GM19193 (cell line): ENCODE data around the gene ACSS1.

ENCODE experiments used
- POLR2A ChIP-seq: IDR thresholded peaks from 4 replicates; pipeline ENCODE4 v1.6.1; 2011; ENCODE audit not compliant: insufficient read depth, insufficient read length; ENCODE audit errors: extremely low read depth

ACSS1 gene

DNA sequence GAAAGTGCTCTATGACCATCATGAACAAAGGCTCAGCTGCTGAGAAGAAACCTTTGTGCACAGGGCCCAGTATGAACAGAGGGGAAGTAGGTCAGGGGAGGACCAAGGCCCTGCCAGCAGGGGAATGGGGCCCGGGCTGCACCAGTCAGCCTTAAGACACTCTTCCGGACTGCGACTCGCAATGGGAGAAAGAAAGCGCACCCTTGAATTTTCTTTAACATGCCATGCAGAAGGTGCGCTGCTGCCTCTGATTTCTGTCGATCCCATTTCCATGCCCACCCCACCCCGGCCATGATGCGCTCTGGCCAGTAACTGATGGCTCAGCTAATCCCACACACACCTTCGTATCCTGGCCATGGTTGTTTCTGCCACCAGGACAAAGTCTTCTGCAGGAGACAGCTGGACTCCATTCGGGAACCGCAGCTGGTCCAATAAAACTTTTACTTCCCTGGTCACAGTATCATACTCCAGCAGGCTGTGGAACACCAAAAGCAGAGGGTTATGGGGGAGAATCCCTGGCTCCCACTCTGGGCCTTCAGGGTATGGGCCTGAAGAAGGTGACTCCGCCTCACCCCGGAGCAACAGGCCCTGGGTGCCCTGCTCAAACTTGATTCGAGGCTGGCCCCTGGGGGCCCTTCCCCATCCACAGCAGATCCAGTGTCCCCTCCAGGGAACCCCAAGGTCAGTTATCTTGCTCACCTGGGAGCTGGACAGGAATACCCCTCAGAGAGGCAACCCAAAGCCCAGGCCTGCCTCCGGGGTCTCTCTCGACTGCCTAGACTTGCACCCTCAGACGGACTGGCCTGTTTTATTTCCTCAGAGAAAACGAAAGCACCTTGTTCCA lies 88.5 kb downstream of the ACSS1 start:
- TF ChIP-seq POLR2A, result no peak

DNA sequence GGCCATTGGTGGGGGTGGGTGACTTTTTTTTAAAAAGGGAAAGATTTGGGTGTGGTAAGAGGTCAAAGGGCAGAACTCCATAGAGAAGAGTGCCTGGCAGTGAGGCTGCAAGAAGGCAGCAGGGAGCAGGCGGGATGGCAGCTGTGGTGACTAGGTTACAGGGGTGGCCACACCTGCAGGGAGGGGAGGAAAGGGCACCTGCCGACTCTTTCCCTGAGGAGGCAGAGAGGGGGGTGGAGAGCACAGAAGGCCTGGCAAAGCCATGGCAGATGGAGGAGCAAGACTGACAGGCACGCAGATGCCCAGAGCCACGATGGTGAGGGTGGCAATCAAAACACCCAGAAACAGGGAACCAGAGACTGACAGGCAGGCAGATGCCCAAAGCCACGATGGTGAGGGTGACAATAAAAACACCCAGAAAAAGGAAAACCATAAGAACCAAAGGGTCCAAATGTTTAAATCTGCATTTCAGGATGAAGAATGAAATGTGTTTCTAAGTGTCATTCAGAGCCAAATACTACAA lies 89.6 kb downstream of the ACSS1 start:
- no peak for TF ChIP-seq POLR2A

DNA sequence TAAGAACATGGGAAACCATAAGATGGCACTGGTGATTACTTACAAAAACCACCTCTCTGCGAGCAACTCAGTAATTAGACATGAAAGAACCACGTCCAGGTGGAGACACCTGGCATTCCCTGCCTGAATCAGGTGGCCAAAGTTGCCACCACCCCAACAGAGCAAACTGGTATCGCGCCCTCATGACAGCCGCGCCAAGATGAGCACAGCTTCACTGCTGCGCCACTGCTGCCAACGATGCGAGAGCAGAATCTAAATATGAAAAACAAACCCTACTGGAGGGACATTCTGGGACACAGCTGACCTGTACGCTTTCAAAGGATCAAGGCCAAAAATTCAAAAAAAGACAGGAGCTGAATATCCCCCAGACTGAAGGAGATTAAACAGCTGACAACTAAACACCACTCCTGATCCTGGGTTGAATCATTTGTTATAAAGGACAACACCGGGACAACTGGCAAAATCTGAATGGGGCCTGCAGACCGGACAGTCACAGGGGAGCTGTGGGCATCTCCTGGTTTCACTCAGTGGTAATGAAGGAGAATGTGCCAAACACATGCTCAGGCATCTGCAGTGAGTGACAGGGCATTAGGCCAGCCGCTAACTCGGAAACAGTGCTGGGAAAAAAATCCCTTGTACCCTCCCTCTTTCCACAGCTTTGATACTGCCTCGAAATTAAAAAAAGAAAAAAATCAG lies 91.5 kb downstream of the ACSS1 start:
- no peak for TF ChIP-seq POLR2A

DNA sequence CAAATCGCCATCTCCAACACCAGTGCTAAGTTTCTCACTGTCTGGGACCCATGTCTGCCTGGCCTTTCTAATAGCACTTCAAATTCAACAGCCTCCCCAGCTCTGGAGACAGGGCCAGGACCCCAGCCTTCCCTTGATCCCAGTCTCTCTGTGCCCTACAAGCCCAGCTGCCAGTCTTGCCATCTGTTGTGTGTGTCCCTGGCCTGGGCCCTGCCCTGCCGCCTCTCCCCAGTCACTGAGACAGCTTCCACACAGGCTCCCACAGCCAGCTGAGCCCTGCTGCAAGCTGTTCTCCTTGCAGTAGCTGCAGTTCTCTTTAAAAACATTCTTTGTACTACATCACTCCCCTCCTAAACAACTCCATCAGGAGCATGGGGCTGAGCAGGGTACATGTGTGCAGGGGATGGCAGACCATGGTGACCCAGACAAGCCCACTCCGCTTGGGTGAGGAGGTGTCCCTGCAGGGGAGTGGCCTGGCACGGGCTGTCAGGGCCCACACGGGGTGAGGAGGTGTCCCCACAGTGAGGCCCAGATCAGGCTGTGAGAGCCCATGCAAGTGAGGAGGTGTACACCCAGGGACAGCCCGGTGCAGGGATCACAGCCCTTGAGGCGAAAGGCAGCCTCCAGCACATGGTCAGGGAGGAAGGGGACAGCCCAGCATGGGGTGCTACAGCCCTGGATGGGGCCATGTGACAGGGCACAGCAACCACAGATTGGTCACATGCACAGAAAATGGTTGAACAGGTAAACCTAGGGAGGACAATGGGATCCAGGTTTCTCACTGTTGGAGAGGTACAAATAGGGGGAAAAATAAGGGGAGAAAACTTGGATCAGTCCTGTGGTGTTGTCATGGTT lies 92.6 kb downstream of the ACSS1 start:
- no peak for TF ChIP-seq POLR2A

DNA sequence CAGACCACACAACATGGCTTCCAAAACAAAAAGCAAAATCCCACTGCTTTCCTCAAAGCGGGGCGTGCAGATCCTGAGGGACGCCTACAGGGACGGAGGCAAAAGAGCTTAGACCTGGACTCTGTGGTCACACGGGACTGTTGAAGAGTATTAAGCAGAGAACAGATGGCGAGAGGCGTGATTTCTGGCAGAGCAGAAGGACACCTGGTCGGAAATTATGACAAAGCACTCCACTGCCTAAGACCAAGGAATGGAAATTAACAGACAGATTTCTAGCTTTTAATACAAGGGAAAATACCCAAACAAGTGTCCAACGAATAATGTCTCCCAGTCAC lies 93.5 kb downstream of the ACSS1 start:
- TF ChIP-seq POLR2A, result no peak

DNA sequence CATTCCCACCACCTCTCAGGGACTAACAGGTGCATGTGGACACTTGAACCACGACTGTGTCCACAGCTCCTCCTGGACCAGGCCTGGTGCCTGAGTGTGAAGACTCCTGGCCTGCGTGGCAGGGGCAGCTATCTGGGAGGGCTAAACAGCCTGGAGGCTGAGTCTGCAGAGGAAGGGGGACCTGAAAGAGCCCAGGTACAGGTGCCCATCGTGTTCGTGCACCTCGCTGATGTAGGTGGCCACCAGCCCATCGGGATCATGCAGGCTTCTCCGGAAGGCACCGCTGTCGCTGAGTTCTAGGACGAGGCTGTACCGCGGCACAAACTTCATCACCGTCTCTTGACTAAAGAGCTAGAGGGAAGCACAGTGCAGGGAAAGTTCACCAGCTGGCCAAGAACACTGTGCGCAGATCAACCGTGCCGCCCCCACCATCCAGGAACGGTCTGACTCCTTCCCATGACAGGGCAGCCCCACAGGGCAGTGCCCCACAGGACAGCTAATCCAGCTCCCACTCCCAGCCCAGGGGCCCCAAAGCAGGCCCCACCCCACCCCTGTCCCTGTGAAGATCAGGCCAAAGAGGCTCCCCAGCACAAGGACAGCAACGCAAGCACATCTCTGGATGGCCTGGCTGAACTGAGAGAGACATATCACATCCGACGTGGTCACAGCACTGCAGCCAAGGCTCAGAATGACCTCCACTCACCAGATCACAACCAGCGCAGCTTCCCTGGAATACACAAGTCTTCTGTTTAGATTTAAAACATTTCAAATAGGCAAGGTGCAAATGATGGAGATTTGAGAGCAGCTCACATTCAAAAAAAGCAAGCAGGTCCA lies 94.0 kb downstream of the ACSS1 start:
- no peak for TF ChIP-seq POLR2A

DNA sequence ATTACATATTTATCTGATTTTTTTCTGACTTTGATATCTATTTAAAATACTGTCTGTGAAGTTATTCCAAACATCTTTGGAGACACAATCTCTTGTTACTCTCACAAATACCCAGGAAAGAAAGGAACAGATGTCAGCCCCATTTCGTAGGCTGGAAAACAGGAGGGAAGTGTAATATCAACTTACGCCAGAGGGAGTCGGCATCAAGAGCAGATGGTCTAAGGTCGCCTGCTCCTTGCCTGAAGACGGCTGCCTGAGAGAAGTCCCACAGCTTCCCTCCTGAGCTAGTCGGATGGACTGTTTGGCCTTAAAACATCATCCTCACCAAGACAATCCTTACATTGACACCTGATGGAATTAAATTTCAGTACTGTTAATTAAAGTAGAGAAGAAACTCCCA lies 95.4 kb downstream of the ACSS1 start:
- no peak for TF ChIP-seq POLR2A

DNA sequence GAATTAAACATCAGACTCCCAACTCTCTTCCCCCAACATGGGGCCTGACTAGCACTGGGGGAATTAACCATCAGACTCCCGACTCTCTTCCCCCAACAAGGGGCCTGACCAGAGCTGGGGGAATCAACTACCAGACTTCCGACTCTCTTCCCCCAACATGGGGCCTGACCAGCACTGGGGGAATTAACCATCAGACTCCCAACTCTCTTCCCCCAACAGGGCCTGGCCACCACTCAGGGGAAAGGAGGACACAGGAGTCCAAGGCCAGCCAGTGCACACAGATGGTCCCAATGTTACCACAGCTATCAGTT lies 95.8 kb downstream of the ACSS1 start:
- TF ChIP-seq POLR2A, result no peak

DNA sequence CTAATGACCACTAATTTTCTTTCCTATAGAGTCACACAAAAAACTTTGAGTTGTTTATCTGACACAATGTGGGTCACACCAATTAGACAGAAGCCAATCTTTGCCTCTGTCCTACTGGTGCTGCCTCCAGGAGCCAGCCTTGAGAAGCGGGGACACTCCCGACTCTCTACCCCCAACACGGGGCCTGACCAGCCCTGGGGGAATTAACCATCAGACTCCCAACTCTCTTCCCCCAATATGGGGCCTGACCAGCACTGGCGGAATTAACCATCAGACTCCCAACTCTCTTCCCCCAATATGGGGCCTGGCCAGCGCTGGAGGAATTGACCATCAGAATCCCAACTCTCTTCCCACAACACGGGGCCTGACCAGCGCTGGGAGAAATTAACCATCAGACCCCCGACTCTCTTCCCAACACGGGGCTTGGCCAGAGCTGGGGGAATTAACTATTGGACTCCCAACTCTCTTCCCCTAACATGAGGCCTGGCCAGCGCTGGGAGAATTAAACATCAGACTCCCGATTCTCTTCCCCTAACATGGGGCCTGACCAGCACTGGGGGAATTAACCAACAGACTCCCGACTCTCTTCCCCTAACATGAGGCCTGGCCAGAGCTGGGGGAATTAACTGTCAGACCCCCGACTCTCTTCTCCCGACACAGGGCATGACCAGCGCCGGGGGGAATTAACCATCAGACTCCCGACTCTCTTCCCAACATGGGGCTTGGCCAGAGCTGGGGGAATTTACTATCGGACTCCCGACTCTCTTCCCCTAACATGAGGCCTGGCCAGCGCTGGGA lies 96.4 kb downstream of the ACSS1 start:
- TF ChIP-seq POLR2A, result no peak

DNA sequence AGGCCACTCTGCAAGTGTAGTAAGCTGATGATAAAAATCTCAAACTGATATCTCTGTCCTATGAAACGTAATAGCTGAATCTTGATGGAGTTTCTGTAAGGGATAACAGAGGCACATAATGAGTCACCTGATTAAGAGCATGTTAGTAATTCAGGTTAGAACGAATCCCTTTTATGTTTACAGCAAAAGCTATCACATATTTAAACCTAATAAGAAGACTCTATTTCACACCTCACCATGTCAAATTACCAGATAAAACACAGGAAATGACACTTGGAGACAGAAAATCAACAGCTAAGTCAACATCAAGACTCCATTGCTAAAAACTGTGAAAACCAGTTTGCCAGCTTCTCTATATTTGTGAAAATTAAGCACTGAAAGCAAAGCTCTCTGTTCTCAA lies 97.1 kb downstream of the ACSS1 start:
- TF ChIP-seq POLR2A, result no peak

DNA sequence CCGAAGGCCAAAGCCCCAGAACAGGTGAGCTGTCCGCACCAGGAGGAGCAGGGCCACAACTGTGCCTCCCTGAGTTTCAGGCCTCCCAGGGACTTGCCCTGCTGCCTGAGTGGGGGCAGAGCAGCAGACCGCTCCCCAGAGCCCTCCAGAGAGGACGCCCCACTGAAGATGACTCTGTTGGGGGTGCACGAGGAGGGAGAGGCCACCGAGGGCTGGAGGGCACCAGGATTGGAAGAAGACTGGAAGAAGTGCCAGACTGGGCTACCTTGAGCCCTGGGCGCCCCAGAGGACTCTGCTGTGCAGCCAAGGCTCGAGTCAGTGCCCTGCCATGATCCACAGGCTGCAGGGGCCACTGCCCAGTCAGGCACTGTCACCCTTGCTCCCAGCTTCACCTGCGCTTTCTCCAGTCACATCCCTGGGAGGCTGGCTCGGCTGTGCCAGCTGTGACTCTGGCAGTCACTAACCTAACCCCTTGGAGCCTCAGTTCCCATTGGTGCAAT lies 97.6 kb downstream of the ACSS1 start:
- no peak for TF ChIP-seq POLR2A

DNA sequence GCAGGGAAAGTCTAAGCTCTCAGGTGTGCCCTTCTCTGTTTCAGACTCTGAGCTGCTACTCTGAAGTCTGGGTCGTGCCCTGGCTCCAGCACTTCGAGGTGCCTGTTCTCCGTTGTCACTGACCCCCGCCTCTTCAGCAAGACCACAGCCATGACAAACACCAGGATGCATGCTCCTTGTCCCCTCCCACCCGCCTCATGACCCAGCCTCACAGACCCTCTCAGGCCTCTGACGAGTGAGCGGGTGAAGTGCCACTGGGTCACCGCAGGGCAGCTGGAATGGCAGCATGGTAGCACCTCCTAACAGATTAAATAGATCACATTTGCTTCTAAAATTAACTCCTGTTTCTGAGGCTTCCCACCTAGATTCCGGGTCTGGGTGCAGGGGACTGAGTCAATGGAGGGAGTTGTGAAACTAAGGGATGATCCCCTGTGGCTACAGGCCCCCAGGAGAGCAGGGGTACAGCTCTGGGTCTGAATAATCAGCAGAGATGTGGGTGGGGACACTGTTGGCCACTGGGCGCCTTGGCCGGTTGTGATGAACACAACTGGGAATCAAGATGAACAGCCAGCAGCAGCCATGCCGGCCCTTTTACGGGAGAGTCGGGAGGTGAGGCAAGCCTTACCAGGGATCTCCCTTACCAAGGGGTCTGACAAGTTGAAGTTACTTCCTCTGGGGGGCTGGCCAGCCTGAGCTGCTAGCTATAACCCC lies 98.2 kb downstream of the ACSS1 start:
- TF ChIP-seq POLR2A, result no peak

DNA sequence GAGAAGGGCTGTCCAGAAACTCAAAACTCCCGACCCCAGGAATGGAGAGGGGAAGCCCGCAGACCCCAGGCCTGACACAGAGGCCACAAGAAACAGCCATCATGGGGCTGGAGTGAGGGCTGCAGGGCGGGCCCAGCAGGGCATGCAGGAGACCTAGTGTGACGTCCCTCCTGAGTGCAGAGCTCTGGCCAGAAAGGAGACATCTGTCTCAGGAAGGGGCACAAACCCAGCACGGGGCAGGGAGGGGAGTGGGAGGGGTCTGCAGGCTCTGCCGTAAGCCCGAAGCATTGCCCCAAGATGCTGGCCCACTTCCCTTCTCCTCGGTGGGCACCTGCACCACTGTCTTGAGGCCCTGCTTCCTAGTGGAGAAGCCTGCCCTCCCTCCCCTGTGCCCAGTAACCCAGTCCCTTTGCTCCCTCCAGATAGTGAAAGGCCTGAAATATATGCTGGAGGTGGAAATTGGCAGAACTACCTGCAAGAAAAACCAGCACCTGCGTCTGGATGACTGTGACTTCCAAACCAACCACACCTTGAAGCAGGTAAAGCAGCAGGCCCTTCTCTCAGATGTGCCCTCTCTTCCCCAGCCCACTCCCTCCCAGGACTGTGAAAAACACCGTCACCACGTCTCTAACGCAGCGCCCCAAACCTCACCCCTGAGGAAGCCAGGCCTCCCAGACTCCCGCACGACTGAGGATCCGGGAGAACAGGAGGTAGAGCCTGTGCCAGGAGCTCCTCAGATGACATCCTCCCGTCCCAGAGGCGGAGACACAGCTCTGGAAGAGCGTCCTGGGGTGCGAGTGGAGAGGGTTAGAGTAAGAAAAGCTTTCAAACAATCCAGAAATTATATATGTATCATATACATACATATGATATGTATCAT lies 99.2 kb downstream of the ACSS1 start:
- TF ChIP-seq POLR2A, result no peak
